ENCODE measurements around the gene PIP5K1B. TPM values are rescaled to one million over a fixed set of nuclear protein-coding genes. Genes with fewer than 3 reads are reported as not detected.

Gene PIP5K1B
- total RNA-seq, 2 experiments from 2014 or later, result 1.9 TPM

DNA sequence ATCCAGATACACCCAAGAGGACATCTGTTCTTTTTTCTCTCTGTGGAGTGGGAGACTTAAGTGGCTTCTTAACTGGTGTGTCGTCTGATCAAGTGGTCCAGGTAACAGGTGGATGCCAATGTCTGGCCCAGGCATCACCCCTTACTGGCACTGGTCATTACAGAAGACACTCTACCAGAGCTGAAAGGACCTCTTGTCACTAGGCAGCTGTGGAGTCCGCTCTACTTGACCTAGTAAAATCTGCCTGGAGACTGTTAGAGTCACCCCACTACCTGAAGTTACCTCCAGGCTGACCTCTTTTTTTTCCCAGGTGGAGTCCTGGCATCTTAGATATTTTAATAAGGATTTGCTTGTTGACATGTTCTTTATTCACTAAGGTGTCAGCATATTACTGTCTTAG is 353.1 kb downstream of the PIP5K1B start:
- Mint-ChIP-seq H3K9me3 (no peaks in the 10 kb centered on the region), H3K27ac (no peak overlapping the region)

More for the DNA sequence above, 353.1 kb downstream of the PIP5K1B start:
- H3K4me1 Mint-ChIP-seq, result peaks cover 7% of the 10 kb centered on the region
- H3K4me3 Mint-ChIP-seq, result no peak overlapping the region
- no peaks in the 10 kb centered on the region for H3K27me3 Mint-ChIP-seq
- H3K36me3 Mint-ChIP-seq, result peaks cover 32% of the 10 kb centered on the region
- no peak for DNase-seq

Other genes starting within 250 kb of the PIP5K1B start
- gene TMEM252, start 164.4 kb upstream of the PIP5K1B start, total RNA-seq, result not detected

All from activated naive CD8-positive, alpha-beta T cell treated with anti-CD3 and anti-CD28 coated beads for 36 hours (primary cell).